ENCODE results near the gene CHAF1B.
"Not testable (repeated sequence)": the region's sequence is repeated elsewhere in the genome, so short reads cannot be mapped to it uniquely, and the experiment has no call there.

The CHAF1B gene

GRCh38 chr21:36377391-36377842 lies 7.8 kb upstream of the CHAF1B start:
- H3K36me3 Mint-ChIP-seq (ENCODE audit: low read depth) = peaks cover 10% of the 10 kb centered on the region
- no peaks in the 10 kb centered on the region for H3K9me3 Mint-ChIP-seq
- no peaks in the 10 kb centered on the region for H3K27me3 Mint-ChIP-seq
- ATAC-seq (no peak), DNase-seq (no peak)
- no peak overlapping the region for H3K4me3 Mint-ChIP-seq
- peaks cover 4% of the 10 kb centered on the region for H3K4me1 Mint-ChIP-seq
- no peak overlapping the region for H3K27ac Mint-ChIP-seq

- H3K27ac Mint-ChIP-seq = no peak overlapping the region
Observed at GRCh38 chr21:36379251-36379650, 5.9 kb upstream of the CHAF1B start.

GRCh38 chr21:36381841-36382589 lies 3.2 kb upstream of the CHAF1B start:
- peaks cover 8% of the 10 kb centered on the region for H3K36me3 Mint-ChIP-seq (ENCODE audit: low read depth)
- no peak for DNase-seq
- no peak overlapping the region for H3K27ac Mint-ChIP-seq
- peaks cover 17% of the 10 kb centered on the region for H3K4me1 Mint-ChIP-seq
- no peaks in the 10 kb centered on the region for H3K9me3 Mint-ChIP-seq
- H3K27me3 Mint-ChIP-seq = no peaks in the 10 kb centered on the region
- no peak overlapping the region for H3K4me3 Mint-ChIP-seq
- ATAC-seq = no peak

More at GRCh38 chr21:36379251-36379650, 5.9 kb upstream of the CHAF1B start:
- no peak overlapping the region for H3K4me3 Mint-ChIP-seq
- H3K4me1 Mint-ChIP-seq = peaks cover 4% of the 10 kb centered on the region
- no peaks in the 10 kb centered on the region for H3K9me3 Mint-ChIP-seq
- no peaks in the 10 kb centered on the region for H3K27me3 Mint-ChIP-seq
- ATAC-seq (no peak), DNase-seq (no peak)
- H3K36me3 Mint-ChIP-seq (ENCODE audit: low read depth) = peaks cover 5% of the 10 kb centered on the region

GRCh38 chr21:36382722-36383121 lies 2.5 kb upstream of the CHAF1B start:
- H3K27me3 Mint-ChIP-seq, ATAC-seq, H3K9me3 Mint-ChIP-seq, H3K4me3 Mint-ChIP-seq, H3K27ac Mint-ChIP-seq, DNase-seq: not testable (repeated sequence)
- Mint-ChIP-seq H3K4me1 (peaks cover 21% of the 10 kb centered on the region), H3K36me3 (ENCODE audit: low read depth) (peaks cover 11% of the 10 kb centered on the region)

GRCh38 chr21:36384885-36385232 lies 333 bp upstream of the CHAF1B start:
- Mint-ChIP-seq H3K9me3 (no peaks in the 10 kb centered on the region), H3K27ac (no peak overlapping the region), H3K4me3 (peak overlapping the region; percentile 14), H3K27me3 (no peaks in the 10 kb centered on the region), H3K36me3 (ENCODE audit: low read depth) (peaks cover 19% of the 10 kb centered on the region), H3K4me1 (peaks cover 27% of the 10 kb centered on the region)
- DNase-seq (no peak), ATAC-seq (peak; percentile 24)

- Mint-ChIP-seq H3K9me3 (no peaks in the 10 kb centered on the region), H3K4me1 (peaks cover 27% of the 10 kb centered on the region), H3K36me3 (ENCODE audit: low read depth) (peaks cover 21% of the 10 kb centered on the region), H3K27ac (peak overlapping the region; percentile 71), H3K27me3 (no peaks in the 10 kb centered on the region), H3K4me3 (peak overlapping the region; percentile 85)
- DNase-seq = no peak
- no peak for ATAC-seq
Observed at GRCh38 chr21:36386031-36386642, 945 bp downstream of the CHAF1B start.

GRCh38 chr21:36388096-36388495 lies 2.9 kb downstream of the CHAF1B start:
- peaks cover 22% of the 10 kb centered on the region for H3K4me1 Mint-ChIP-seq
- H3K36me3 Mint-ChIP-seq (ENCODE audit: low read depth) = peaks cover 36% of the 10 kb centered on the region
- ATAC-seq (no peak), DNase-seq (no peak)
- no peak overlapping the region for H3K4me3 Mint-ChIP-seq
- H3K27me3 Mint-ChIP-seq = no peaks in the 10 kb centered on the region
- H3K27ac Mint-ChIP-seq = no peak overlapping the region
- H3K9me3 Mint-ChIP-seq = no peaks in the 10 kb centered on the region

- no peak for ATAC-seq
- Mint-ChIP-seq H3K4me3 (no peak overlapping the region), H3K4me1 (peaks cover 22% of the 10 kb centered on the region), H3K27ac (no peak overlapping the region), H3K27me3 (no peaks in the 10 kb centered on the region), H3K9me3 (no peaks in the 10 kb centered on the region), H3K36me3 (ENCODE audit: low read depth) (peaks cover 39% of the 10 kb centered on the region)
- DNase-seq = no peak
Observed at GRCh38 chr21:36388835-36389234, 3.6 kb downstream of the CHAF1B start.

- H3K27ac Mint-ChIP-seq, H3K27me3 Mint-ChIP-seq, H3K9me3 Mint-ChIP-seq, ATAC-seq, H3K4me3 Mint-ChIP-seq, DNase-seq: not testable (repeated sequence)
- H3K36me3 Mint-ChIP-seq (ENCODE audit: low read depth) = peaks cover 49% of the 10 kb centered on the region
- peaks cover 13% of the 10 kb centered on the region for H3K4me1 Mint-ChIP-seq
Observed at GRCh38 chr21:36391649-36392048, 6.5 kb downstream of the CHAF1B start.

- Mint-ChIP-seq H3K4me3 (no peak overlapping the region), H3K4me1 (no peaks in the 10 kb centered on the region), H3K27ac (no peak overlapping the region), H3K36me3 (ENCODE audit: low read depth) (peaks cover 54% of the 10 kb centered on the region), H3K9me3 (no peaks in the 10 kb centered on the region), H3K27me3 (no peaks in the 10 kb centered on the region)
- DNase-seq (no peak), ATAC-seq (no peak)
Observed at GRCh38 chr21:36395353-36396111, 10.3 kb downstream of the CHAF1B start.

- Mint-ChIP-seq H3K27ac (no peak overlapping the region), H3K36me3 (ENCODE audit: low read depth) (peaks cover 54% of the 10 kb centered on the region), H3K4me3 (no peak overlapping the region), H3K4me1 (no peaks in the 10 kb centered on the region), H3K27me3 (no peaks in the 10 kb centered on the region), H3K9me3 (no peaks in the 10 kb centered on the region)
- no peak for ATAC-seq
- no peak for DNase-seq
Observed at GRCh38 chr21:36396325-36396724, 11.1 kb downstream of the CHAF1B start.

- Mint-ChIP-seq H3K27ac (no peak overlapping the region), H3K36me3 (ENCODE audit: low read depth) (peaks cover 52% of the 10 kb centered on the region), H3K27me3 (no peaks in the 10 kb centered on the region), H3K4me1 (no peaks in the 10 kb centered on the region), H3K4me3 (no peak overlapping the region), H3K9me3 (no peaks in the 10 kb centered on the region)
- DNase-seq (no peak), ATAC-seq (no peak)
Observed at GRCh38 chr21:36396971-36397370, 11.8 kb downstream of the CHAF1B start.

GRCh38 chr21:36397606-36398005 lies 12.4 kb downstream of the CHAF1B start:
- no peaks in the 10 kb centered on the region for H3K4me1 Mint-ChIP-seq
- ATAC-seq (no peak), DNase-seq (no peak)
- H3K9me3 Mint-ChIP-seq = no peaks in the 10 kb centered on the region
- no peak overlapping the region for H3K4me3 Mint-ChIP-seq
- no peaks in the 10 kb centered on the region for H3K27me3 Mint-ChIP-seq
- peaks cover 54% of the 10 kb centered on the region for H3K36me3 Mint-ChIP-seq (ENCODE audit: low read depth)
- H3K27ac Mint-ChIP-seq = no peak overlapping the region

GRCh38 chr21:36399736-36400135 lies 14.5 kb downstream of the CHAF1B start:
- peaks cover 49% of the 10 kb centered on the region for H3K36me3 Mint-ChIP-seq (ENCODE audit: low read depth)
- not testable (repeated sequence) for ATAC-seq, H3K27ac Mint-ChIP-seq, H3K27me3 Mint-ChIP-seq, H3K9me3 Mint-ChIP-seq, H3K4me1 Mint-ChIP-seq, DNase-seq, H3K4me3 Mint-ChIP-seq

GRCh38 chr21:36400719-36401118 lies 15.5 kb downstream of the CHAF1B start:
- no peaks in the 10 kb centered on the region for H3K9me3 Mint-ChIP-seq
- no peaks in the 10 kb centered on the region for H3K27me3 Mint-ChIP-seq
- peaks cover 51% of the 10 kb centered on the region for H3K36me3 Mint-ChIP-seq (ENCODE audit: low read depth)
- H3K4me3 Mint-ChIP-seq = no peak overlapping the region
- H3K27ac Mint-ChIP-seq = no peak overlapping the region
- DNase-seq (no peak), ATAC-seq (no peak)
- H3K4me1 Mint-ChIP-seq = no peaks in the 10 kb centered on the region
